Measurements from ENCODE around the gene DDX6.
"Not testable (repeated sequence)": the region's sequence is repeated elsewhere in the genome, so short reads cannot be mapped to it uniquely, and the experiment has no call there.

The DDX6 gene, protein sequence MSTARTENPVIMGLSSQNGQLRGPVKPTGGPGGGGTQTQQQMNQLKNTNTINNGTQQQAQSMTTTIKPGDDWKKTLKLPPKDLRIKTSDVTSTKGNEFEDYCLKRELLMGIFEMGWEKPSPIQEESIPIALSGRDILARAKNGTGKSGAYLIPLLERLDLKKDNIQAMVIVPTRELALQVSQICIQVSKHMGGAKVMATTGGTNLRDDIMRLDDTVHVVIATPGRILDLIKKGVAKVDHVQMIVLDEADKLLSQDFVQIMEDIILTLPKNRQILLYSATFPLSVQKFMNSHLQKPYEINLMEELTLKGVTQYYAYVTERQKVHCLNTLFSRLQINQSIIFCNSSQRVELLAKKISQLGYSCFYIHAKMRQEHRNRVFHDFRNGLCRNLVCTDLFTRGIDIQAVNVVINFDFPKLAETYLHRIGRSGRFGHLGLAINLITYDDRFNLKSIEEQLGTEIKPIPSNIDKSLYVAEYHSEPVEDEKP

DNA sequence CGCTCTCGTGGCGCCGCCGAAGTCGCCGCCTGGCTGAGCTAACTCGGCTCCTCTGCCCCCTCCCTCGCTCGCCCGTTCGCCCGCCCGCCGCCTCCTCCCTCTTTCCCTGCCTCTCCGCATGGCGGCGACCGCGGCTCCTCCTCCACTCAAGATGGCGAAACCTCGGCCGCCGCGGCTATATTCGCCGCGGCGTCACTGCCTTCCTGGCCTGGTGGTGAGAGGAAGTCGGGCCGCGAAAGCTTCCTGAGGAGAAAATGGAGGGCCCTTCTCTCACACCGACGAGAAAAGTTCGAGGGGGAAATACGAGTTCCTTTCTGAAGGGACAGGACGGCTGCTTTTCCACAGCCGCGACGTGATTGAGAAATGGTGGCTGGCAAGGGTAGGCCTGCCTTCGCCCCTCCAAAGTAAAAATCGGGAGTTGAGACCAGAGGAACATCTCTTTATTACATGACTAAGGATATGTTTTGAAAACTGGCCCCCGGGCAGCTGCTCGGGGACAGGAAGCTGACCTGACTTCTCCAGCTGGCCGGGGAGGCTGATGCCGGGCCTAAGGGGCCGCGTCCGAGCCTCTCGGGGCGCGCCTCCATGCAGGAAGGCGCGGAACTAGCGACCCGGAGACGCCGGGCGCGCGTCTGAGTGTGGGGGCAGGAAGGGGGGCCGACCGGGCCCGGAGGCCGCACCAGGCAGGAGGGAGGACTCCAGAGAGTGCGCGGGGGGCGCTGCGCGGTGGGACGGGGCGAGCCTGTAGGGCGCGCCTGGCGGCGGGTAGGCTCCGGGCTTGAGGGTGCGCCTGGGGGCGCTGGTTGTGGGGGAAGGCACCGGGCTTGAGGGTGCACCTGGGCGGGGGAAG is at the start of gene DDX6:
DDX6 (minus strand) TSS at position 54 of the 850 bp plus-strand sequence. CDS start 4,913 bp downstream, outside the sequence.
- H3K27ac ChIP-seq, result peak within 1 kb of the TSS; percentile 98
- no peak for TF ChIP-seq ZFX (IDR thresholded peaks at IDR 0.05; ENCODE audit: borderline replicate concordance)
- TF ChIP-seq, protein P1, sequence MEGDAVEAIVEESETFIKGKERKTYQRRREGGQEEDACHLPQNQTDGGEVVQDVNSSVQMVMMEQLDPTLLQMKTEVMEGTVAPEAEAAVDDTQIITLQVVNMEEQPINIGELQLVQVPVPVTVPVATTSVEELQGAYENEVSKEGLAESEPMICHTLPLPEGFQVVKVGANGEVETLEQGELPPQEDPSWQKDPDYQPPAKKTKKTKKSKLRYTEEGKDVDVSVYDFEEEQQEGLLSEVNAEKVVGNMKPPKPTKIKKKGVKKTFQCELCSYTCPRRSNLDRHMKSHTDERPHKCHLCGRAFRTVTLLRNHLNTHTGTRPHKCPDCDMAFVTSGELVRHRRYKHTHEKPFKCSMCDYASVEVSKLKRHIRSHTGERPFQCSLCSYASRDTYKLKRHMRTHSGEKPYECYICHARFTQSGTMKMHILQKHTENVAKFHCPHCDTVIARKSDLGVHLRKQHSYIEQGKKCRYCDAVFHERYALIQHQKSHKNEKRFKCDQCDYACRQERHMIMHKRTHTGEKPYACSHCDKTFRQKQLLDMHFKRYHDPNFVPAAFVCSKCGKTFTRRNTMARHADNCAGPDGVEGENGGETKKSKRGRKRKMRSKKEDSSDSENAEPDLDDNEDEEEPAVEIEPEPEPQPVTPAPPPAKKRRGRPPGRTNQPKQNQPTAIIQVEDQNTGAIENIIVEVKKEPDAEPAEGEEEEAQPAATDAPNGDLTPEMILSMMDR (IDR thresholded peaks at IDR 0.05), result peak; percentile 21; the same call in 1 of the 2 replicates

DNA sequence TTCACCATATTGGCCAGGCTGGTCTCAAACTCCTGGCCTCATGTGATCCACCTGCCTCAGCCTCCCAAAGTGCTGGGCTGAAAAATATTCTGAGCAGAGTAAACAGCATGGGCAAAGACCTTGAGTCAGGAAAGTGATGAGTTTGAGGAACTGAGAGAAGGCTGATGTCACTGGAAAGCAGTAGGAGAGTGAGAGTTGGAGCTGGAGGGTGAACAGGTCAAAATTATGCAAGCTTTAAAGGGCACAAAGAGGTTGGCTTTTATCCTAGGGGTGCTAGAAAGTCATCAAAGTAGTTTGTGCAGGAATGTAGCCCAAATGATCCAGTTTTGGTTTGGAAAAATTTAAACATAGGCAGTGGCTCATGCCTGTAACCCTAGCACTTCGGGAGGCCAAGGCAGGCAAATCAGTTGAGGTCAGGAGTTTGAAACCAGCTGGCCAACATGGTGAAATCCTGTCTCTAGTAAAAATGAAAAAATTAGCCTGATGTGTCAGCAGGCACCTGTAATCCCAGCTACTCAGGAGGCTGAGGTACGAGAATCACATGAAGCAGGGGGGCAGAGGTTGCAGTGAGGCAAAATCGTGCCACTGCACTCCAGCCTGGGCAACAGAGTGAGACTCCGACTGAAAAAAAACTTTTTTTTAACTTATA is 48.1 kb upstream of the DDX6 start:
- TF ChIP-seq ZFX (IDR thresholded peaks at IDR 0.05; ENCODE audit: borderline replicate concordance), result no peak
- TF ChIP-seq, protein P1 (IDR thresholded peaks at IDR 0.05), result no peak
- H3K27ac ChIP-seq, result no peak overlapping the region

DNA sequence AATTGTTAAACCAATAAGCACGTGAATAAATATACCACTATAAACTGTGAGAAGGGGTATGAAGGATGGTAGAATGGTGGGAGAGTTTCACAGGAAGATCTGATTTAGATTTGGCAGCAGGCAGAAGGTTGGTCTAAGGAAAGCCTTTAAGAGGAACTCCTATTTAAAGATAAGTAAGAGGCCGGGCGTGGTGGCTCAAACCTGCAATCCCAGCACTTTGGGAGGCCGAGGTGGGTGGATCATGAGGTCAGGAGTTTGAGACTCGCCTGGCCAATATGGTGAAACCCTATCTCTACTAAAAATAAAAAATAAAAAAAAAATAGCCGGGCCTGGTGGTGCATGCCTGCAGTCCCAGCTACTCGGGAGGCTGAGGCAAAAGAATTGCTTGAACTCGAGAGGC is 46.9 kb upstream of the DDX6 start:
- H3K27ac ChIP-seq, result no peak overlapping the region
- TF ChIP-seq ZFX (IDR thresholded peaks at IDR 0.05; ENCODE audit: borderline replicate concordance), result no peak
- TF ChIP-seq, protein P1 (IDR thresholded peaks at IDR 0.05), result no peak

DNA sequence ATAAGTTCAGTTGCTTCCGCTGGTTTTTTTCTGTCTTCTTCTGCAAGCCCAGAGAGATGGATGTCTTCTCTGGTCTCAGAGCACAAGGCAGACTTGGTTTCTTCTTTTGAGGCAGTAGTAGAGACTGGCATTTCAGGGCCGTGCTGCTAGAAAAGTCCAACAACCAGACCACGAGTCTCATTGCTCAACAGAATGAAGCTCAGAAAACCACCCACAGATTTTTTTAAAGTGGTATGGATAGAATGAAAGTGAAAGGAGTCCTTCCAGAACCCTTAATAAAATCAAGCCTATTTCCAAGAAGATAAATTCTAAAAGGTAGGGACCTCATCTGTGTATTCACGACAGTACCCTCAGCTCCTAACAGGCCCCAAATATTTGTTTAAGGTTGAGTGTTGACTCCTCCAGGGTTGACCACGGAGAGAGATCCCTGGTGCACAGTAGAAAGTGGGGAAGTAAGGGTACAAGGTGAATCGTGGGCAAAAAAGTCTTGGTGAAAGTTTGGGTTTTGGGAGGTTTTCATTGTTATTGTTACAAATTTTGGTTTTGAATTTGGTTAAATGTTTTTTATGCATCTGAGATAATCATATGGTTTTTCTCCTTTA is 43.6 kb upstream of the DDX6 start:
- TF ChIP-seq ZFX (IDR thresholded peaks at IDR 0.05; ENCODE audit: borderline replicate concordance), result no peak
- TF ChIP-seq, protein P1 (IDR thresholded peaks at IDR 0.05), result no peak
- no peak overlapping the region for H3K27ac ChIP-seq

DNA sequence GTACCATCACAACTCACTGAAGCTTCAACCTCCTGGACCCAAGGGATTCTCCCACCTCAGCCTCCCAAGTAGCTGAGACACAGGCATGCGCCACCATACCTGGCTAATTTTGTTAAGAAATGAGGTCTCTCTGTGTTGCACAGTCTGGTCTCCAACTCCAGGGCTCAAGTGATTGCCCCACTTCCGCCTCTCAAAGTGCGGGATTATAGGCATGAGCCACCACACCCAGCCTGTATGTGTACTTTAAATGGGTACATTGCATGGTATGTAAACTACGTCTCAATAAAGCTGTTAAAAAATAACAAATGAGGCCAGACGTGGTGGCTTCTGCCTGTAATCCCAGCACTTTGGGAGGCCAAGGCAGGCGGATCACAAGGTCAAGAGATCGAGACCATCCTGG is 36.2 kb upstream of the DDX6 start:
- no peak overlapping the region for H3K27ac ChIP-seq
- TF ChIP-seq ZFX (IDR thresholded peaks at IDR 0.05; ENCODE audit: borderline replicate concordance), result no peak
- TF ChIP-seq, protein P1 (IDR thresholded peaks at IDR 0.05), result no peak

DNA sequence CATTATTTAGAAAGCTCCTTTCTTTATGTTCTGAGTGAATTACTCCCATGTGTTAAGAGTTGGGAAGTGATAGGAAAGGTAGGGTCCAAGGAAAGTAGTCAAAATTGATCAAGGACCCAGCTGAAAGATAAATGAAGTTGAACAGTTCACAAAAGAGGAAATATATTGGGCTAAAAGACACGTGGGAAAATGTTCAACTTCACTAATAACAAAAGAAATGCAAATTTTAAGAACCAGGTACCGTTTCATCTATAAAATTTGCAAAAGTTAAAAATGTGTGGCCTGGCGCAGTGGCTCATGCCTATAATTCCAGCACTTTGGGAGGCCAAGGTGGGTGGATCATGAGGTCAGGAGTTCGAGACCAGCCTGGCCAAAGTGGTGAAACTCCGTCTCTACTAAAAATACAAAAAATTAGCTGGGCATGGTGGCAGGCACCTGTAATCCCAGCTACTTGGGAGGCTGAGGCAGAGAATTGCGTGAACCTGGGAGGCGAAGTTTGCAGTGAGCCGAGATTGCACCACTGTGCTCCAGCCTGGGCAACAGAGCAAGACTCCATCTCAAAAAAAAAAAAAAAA is 32.1 kb upstream of the DDX6 start:
- not testable (repeated sequence) for H3K27ac ChIP-seq
